Right cardiac atrium (tissue), 5 donors: Measurements from ENCODE around the gene RBM8A. TPM values are rescaled to one million over a fixed set of nuclear protein-coding genes. Genes with fewer than 3 reads are reported as not detected.

Source experiments
- ATAC-seq, 2 donors: fragments of 200-7000 bp; cut with Tn5 transposase; one replicate each; pipeline versions ENCODE4 v1.8.0 to v1.9.1; 2020; ENCODE audit warnings: moderate library complexity in 2 of 2, mild to moderate bottlenecking in 1 of 2
- DNase-seq, 3 donors: peaks; one replicate each; pipeline ENCODE4 v3.0.0-alpha.2; 2020
- H3K27ac ChIP-seq: one replicate; pipeline ENCODE4 v1.5.1; 2013; ENCODE audit warnings: mild to moderate bottlenecking, low read length, control low read depth, moderate library complexity
- H3K27me3 ChIP-seq: one replicate; pipeline ENCODE4 v1.6.1; 2013; ENCODE audit not compliant: control insufficient read depth, insufficient read depth
- H3K4me1 ChIP-seq: one replicate; pipeline ENCODE4 v1.6.1; 2013; ENCODE audit warnings: low read length; ENCODE audit not compliant: control insufficient read depth, insufficient read depth
- H3K4me3 ChIP-seq: one replicate; pipeline ENCODE4 v1.5.1; 2013; ENCODE audit warnings: low read length, control low read depth
- H3K9me3 ChIP-seq: one replicate; pipeline ENCODE4 v1.6.1; 2013; ENCODE audit warnings: low read length; ENCODE audit not compliant: control insufficient read depth
- WGBS: extraction: QIAGEN DNeasy Blood & Tissue Kit; methylation state at CpG from one replicate; pipeline ENCODE4 v1.1.7; 2013; 5-methylcytosine and 5-hydroxymethylcytosine counted together
- intact Hi-C, 4 donors: fragments of 100-400 bp; cut with DNase I; formaldehyde crosslinking; loops; one replicate each; pipeline versions ENCODE4 v1.11.0 to v1.14.0; 2022 to 2023
- long read RNA-seq, 4 donors: library from polyadenylated mRNA; unstranded; transcript quantifications; one replicate each; pipeline ENCODE4 v2.0.0, GENCODE V29; 2020 to 2021
- polyA plus RNA-seq: library from polyadenylated mRNA; stranded (reverse); fragments of 200-250 nt; gene quantifications from one replicate; pipeline ENCODE4 v1.2.3, GENCODE V29; 2013
- total RNA-seq, 4 donors: library from RNA; stranded (reverse); fragmentation: NEBNext Ultra II Directional; extraction: Animal tissue kit (Norgen Biotek cat#: 25700); gene quantifications; one replicate each; pipeline ENCODE4 v1.2.1, GENCODE V29; 2021
- donor health status: healthy with polysubstance abuse.
- donor health status: DM: no; HTN: yes; CAD: no.
- donor health status: DM: no; HTN: no; CAD: no.
- donor health status: DM: no; HTN: yes; CAD: no; lungs with severe emphysema.
- donor health status: DM: yes; HTN: yes; CAD: no.

Gene RBM8A
- total RNA-seq (10 to 100 TPM; 68.6 to 94.5 (median 74.4) TPM), polyA plus RNA-seq (64.1 TPM)
- long read RNA-seq, donor 1, full-length matches to known transcripts, result 41 of 53 reads
- long read RNA-seq, donor 1, partial matches to known transcripts, result 5 of 53 reads
- long read RNA-seq, donor 1, other reads (novel, unspliced or antisense), result 7 of 53 reads
- long read RNA-seq, donor 2, full-length matches to known transcripts, result 20 of 27 reads
- long read RNA-seq, donor 2, partial matches to known transcripts, result 4 of 27 reads
- long read RNA-seq, donor 2, other reads (novel, unspliced or antisense), result 3 of 27 reads
- long read RNA-seq, donor 3, full-length matches to known transcripts, result 80 of 103 reads
- long read RNA-seq, donor 3, partial matches to known transcripts, result 11 of 103 reads
- long read RNA-seq, donor 3, other reads (novel, unspliced or antisense), result 12 of 103 reads
- long read RNA-seq, donor 4, full-length matches to known transcripts, result 14 of 22 reads
- long read RNA-seq, donor 4, partial matches to known transcripts, result 4 of 22 reads
- long read RNA-seq, donor 4, other reads (novel, unspliced or antisense), result 4 of 22 reads

DNA sequence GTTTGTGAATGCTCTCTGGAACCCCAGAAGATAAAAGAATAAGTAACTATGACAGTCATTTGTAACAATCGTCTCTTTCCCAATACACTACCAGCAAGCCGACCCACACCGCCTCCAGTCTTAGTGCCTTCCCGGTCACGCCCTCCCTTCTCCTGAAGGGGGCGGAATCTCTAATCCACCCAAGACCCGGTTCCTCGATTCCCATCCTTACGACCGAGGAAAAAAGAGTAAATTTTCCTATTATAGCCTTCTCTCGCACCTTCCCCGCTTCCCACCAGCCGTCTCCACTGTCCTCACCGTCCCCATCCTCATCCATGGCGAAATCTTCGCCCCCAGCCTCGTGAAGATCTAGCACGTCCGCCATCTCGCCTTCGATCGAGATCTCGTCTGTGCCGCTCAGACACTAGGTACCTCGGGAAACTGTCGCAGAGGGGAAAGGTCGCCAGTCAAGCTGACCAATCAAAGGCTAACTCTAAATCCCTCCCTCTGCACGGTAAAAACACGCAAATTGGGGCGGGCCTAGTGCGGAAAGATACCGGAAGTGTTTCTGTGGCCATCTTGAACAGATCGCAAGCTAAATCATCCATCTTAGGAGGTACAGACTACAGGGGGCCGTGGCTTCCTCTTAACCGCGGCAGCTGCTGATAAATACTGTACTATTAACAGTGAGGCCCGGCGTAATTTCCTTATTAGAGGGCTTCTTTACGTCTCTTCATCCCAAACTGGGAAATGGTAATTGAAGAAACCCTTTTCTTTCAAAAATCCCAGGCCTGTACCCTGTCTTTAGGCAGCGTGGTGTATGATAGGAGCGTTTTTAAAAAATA is at the start of gene RBM8A:
RBM8A (minus strand) TSS at position 422 of the 824 bp plus-strand sequence; CDS start at position 364, 58 bp downstream.
- Histone ChIP-seq H3K4me1 (peaks cover 1% of the 10 kb centered on the region), H3K4me3 (peak within 1 kb of the TSS; percentile 99), H3K9me3 (no peaks in the 10 kb centered on the region), H3K27me3 (no peaks in the 10 kb centered on the region), H3K27ac (peak within 1 kb of the TSS; percentile 98)
- ATAC-seq (peak; percentile 98 to 99), DNase-seq (peak; percentile 93 to 96 (median 94))
- under 1% methylated on average over 41 of the region's 41 CpGs for WGBS
- intact Hi-C loops, result no loop called here

DNA sequence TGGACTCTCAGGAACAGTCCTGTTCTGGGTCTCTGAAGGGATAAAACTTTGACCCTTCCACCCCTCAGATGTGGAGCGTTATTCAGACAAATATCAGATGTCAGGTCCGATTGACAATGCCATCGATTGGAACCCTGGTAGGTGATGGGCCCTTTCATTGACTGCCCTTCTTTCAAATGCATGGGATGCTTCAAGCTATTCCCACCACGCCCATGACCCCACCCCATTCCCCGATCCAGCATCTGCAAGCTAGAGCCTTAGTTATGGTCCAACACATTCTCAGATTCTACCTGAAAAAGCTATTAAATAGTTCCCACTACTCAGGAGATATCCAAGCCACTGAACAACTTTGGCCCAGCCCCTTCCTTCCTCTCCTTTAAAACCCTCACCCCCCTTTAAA is 49.7 kb upstream of the RBM8A start:
- no peak for ATAC-seq
- WGBS, result 73% methylated on average over 5 of the region's 5 CpGs

DNA sequence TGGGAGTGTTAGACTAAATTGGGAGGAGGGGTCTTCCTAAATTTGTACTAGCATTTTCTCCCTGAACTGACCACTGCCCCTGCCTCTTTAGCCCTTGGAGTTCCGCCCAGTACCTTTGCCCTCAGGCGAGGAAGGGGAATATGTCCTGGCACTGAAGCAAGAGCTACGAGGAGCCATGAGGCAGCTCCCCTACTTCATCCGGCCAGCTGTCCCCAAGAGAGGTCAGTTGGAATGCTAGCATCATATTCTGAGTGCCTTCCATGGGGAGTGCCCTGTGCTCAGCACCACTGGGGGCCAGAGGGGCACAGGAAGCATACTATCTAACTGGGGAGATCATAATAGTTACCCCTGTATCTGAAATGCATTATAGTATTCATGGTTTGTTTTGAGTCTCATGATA is 47.9 kb upstream of the RBM8A start:
- Histone ChIP-seq H3K4me3 (no peak overlapping the region), H3K4me1 (peaks cover 11% of the 10 kb centered on the region), H3K27ac (no peak overlapping the region), H3K9me3 (no peaks in the 10 kb centered on the region), H3K27me3 (no peaks in the 10 kb centered on the region)
- intact Hi-C loops, result loop anchor here in 1 of 4 donors (5.0 kb wide), 1 partner anchor 37 kb away; no protein-coding TSS in a partner anchor
- WGBS, result 63% methylated on average over 4 of the region's 4 CpGs
- no peak for DNase-seq
- no peak for ATAC-seq

More for the DNA sequence above, 49.7 kb upstream of the RBM8A start:
- no peak for DNase-seq
- intact Hi-C loops, result loop anchor here in 3 of 4 donors (2.0 to 5.0 kb wide), 3 partner anchors 30 to 35 kb away; no protein-coding TSS in a partner anchor
- H3K9me3 ChIP-seq, result no peaks in the 10 kb centered on the region
- peak overlapping the region; percentile 19 for H3K27ac ChIP-seq
- H3K4me1 ChIP-seq, result peaks cover 20% of the 10 kb centered on the region
- no peak overlapping the region for H3K4me3 ChIP-seq
- no peaks in the 10 kb centered on the region for H3K27me3 ChIP-seq

DNA sequence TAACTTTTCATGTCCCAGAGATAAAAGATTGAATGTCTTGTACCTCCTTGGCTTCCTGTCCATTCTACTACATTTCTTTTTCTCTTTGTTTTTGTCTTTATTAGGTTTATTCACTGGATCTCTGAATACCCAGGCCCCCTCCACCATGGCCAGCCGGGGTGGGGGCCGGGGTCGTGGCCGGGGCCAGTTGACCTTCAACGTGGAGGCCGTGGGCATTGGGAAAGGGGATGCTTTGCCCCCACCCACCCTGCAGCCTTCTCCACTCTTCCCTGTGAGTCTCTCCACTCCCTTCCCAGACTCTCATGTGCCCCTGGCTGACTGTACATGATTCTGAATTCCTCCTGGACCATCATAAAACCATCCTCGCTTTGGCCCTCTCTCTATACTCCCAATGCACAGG is 47.4 kb upstream of the RBM8A start:
- WGBS, result 79% methylated on average over 7 of the region's 7 CpGs
- H3K9me3 ChIP-seq, result no peaks in the 10 kb centered on the region
- ATAC-seq (no peak), DNase-seq (no peak)
- H3K4me1 ChIP-seq, result peaks cover 7% of the 10 kb centered on the region
- no peak overlapping the region for H3K4me3 ChIP-seq
- intact Hi-C loops, result loop anchor here in 1 of 4 donors (5.0 kb wide), 1 partner anchor 38 kb away; no protein-coding TSS in a partner anchor
- no peaks in the 10 kb centered on the region for H3K27me3 ChIP-seq
- no peak overlapping the region for H3K27ac ChIP-seq

DNA sequence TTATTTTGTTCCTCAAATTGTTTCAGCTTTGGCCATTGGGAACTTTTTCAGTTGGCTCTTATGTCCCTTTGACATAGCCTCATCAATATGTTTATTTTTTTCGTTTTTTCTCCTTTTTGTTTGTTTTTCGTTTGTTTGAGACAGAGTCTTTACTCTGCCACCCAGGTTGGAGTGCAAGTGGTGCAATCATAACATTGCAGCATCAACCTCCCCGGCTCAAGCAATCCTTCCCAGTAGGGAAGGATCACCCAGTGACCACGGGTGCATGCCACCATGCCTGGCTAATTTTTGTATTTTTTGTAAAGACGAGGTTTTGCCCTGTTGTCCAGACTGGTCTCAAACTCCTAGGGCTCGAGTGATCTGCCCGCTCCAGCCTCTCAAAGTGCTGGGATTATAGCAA is 45.3 kb upstream of the RBM8A start:
- Histone ChIP-seq H3K4me3 (no peak overlapping the region), H3K27me3 (no peaks in the 10 kb centered on the region), H3K27ac (no peak overlapping the region), H3K4me1 (no peaks in the 10 kb centered on the region), H3K9me3 (no peaks in the 10 kb centered on the region)
- no peak for DNase-seq
- ATAC-seq, result no peak
- 81% methylated on average over 7 of the region's 7 CpGs for WGBS
- intact Hi-C loops, result no loop called here

DNA sequence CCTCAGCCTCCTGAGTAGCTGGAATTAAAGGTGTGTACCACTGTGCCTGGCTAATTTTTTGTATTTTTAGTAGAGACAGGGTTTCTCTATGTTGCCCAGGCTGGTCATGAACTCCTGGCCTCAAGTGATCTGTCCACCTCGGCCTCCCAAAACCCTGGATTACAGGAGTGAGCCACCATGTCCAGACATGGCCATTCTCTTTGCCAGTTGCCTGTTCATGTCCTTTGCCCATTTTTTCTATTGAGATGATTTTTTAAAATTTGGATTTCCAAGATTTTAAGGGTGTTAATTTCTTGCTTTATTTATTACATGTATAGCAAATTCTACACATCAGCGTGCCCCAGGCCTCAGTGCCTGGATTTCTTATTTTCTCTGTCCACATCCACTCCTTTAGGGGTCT is 40.0 kb upstream of the RBM8A start:
- intact Hi-C loops, result loop anchor here in 2 of 4 donors (5.0 to 10.0 kb wide), 2 partner anchors 40 to 72 kb away; no protein-coding TSS in a partner anchor
- WGBS, result 94% methylated on average over 2 of the region's 2 CpGs

DNA sequence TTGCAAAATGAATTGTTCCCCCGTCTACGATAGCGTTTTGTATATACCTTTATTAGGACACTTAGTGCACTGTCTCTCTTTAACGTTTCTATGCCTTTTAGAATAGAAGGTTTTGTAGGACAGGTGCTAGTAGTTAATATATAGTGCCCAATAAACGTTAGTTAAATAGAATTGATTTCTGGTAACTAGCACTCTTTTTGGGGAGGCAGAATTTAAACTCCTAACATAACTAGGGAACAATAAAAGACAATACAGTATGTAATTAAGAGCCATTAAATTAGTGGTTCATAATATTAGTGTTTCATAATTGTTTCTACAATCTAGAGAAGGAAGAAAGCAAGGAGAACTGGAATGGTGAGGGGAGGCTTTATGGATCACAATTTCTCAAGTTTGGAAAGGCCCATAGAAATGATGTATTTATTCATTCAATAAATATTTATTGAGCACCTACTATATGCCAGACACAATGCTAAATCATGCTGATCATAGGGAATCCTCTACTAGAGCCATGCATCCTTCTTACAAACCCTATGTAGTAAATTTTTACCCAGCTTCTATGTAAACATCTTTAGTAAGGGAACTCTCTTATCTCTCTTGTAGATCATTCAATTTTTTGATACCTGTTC is 37.9 kb upstream of the RBM8A start:
- ATAC-seq (no peak), DNase-seq (no peak)
- intact Hi-C loops, result loop anchor here in 2 of 4 donors (5.0 to 10.0 kb wide), 2 partner anchors 42 to 70 kb away; no protein-coding TSS in a partner anchor
- no peaks in the 10 kb centered on the region for H3K27me3 ChIP-seq
- peaks cover 8% of the 10 kb centered on the region for H3K4me1 ChIP-seq
- peak overlapping the region; percentile 76 for H3K4me3 ChIP-seq
- H3K9me3 ChIP-seq, result no peaks in the 10 kb centered on the region
- H3K27ac ChIP-seq, result no peak overlapping the region
- WGBS, result 2% methylated on average over 5 of the region's 5 CpGs

More for the DNA sequence above, 40.0 kb upstream of the RBM8A start:
- ATAC-seq (no peak), DNase-seq (no peak)
- H3K4me3 ChIP-seq, result no peak overlapping the region
- H3K4me1 ChIP-seq, result peaks cover 8% of the 10 kb centered on the region
- H3K9me3 ChIP-seq, result no peaks in the 10 kb centered on the region
- no peak overlapping the region for H3K27ac ChIP-seq
- no peaks in the 10 kb centered on the region for H3K27me3 ChIP-seq

GRCh38 chr1:145964328-145965118 is 37.2 kb upstream of the RBM8A start, which contains the start of the genes ANKRD34A and POLR3GL:
ANKRD34A (minus strand) TSS chr1:145964575; CDS start chr1:145961759, 2,816 bp downstream.
POLR3GL (plus strand) TSS chr1:145964690; CDS start chr1:145974866, 10,176 bp downstream.
- Histone ChIP-seq H3K4me3 (peak within 1 kb of the TSS; percentile 76), H3K27me3 (no peaks in the 10 kb centered on the region), H3K9me3 (no peaks in the 10 kb centered on the region), H3K27ac (peak within 1 kb of the TSS; percentile 84), H3K4me1 (peaks cover 10% of the 10 kb centered on the region)
- intact Hi-C loops, result loop anchor here in 2 of 4 donors (5.0 to 10.0 kb wide), 2 partner anchors 43 to 70 kb away; no protein-coding TSS in a partner anchor
- DNase-seq (peak; percentile 96 to 99 (median 97)), ATAC-seq (peak; percentile 87 to 90)
- under 1% methylated on average over 37 of the region's 37 CpGs for WGBS

DNA sequence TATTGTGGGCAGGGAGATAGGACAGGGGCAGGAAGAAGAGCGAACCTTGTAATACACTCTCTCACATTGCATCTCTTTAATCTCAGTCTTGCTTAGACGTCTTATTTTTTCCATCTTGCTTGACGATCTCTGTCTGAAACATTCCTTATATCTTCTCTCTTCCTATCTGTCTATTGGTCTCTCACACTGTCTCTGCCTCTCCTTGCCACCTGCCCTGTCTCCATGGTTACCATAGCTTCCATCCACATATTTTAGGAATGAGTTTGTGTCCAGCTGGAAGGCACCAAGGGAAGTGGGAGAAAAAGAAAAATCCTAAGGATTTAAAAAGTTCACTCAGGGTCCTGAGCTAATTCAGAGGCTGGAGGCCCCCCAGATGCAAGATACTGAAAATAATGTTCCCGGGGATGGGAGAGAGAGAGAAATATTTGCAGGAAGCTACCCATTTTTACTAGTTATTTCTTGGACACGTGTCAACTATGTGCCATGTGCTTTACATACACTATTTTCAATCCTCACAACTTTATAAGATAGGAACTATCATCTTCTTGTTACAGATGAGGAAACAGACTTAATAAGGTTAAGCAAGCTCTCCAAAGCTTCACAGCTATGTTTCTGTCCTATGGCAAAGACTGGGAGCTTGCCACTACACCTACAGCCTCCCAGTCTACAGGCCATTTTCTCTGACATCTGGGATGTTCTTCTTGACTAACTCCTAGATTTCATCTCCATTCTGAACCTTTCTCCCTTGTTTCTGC is 36.2 kb upstream of the RBM8A start:
- Histone ChIP-seq H3K27me3 (no peaks in the 10 kb centered on the region), H3K9me3 (no peaks in the 10 kb centered on the region), H3K4me1 (peaks cover 10% of the 10 kb centered on the region), H3K4me3 (peak overlapping the region; percentile 76), H3K27ac (peak overlapping the region; percentile 84)
- no peak for ATAC-seq
- 23% methylated on average over 5 of the region's 5 CpGs for WGBS
- intact Hi-C loops, result loop anchor here in 1 of 4 donors (10.0 kb wide), 1 partner anchor 69 kb away; no protein-coding TSS in a partner anchor
- no peak for DNase-seq
